Activated CD4-positive, alpha-beta T cell treated with anti-CD3 and anti-CD28 coated beads, Interleukin-2, amount 50 U/mL, for 24 hours (primary cell): ENCODE results near the gene OR2V2.
"Not testable (repeated sequence)": the region's sequence is repeated elsewhere in the genome, so short reads cannot be mapped to it uniquely, and the experiment has no call there.

ENCODE experiments used
- DNase-seq, 2 donors: peaks; one replicate each; pipeline ENCODE4 v3.0.0-alpha.2; 2020; ENCODE audit warnings: low read depth in 1 of 2, low spot score in 1 of 2

Gene OR2V2

GRCh38 chr5:181146927-181147636 is at the start of gene OR2V2:
TSS of gene OR2V2 (plus strand) at chr5:181147586. CDS start at chr5:181154943, 7,357 bp downstream.
- DNase-seq, result not testable (repeated sequence)

GRCh38 chr5:181097759-181098491 is 49.5 kb upstream of the OR2V2 start:
- not testable (repeated sequence) for DNase-seq

- DNase-seq, result no peak
Observed at GRCh38 chr5:181098762-181099601, 48.4 kb upstream of the OR2V2 start.

GRCh38 chr5:181099602-181100086 is 47.7 kb upstream of the OR2V2 start:
- DNase-seq, result no peak

GRCh38 chr5:181100121-181100875 is 47.1 kb upstream of the OR2V2 start:
- no peak for DNase-seq

- not testable (repeated sequence) for DNase-seq
Observed at GRCh38 chr5:181101030-181101641, 46.2 kb upstream of the OR2V2 start.

- not testable (repeated sequence) for DNase-seq
Observed at GRCh38 chr5:181101930-181102674, 45.3 kb upstream of the OR2V2 start.

GRCh38 chr5:181104259-181104568 is 43.2 kb upstream of the OR2V2 start:
- not testable (repeated sequence) for DNase-seq

- DNase-seq, result not testable (repeated sequence)
Observed at GRCh38 chr5:181104606-181105390, 42.6 kb upstream of the OR2V2 start.

GRCh38 chr5:181105391-181106025 is 41.9 kb upstream of the OR2V2 start:
- DNase-seq, result no peak

GRCh38 chr5:181107699-181108098 is 39.7 kb upstream of the OR2V2 start:
- no peak for DNase-seq

GRCh38 chr5:181108578-181109165 is 38.7 kb upstream of the OR2V2 start:
- DNase-seq, result no peak

- no peak for DNase-seq
Observed at GRCh38 chr5:181109489-181110013, 37.8 kb upstream of the OR2V2 start.

GRCh38 chr5:181111010-181111409 is 36.4 kb upstream of the OR2V2 start:
- no peak for DNase-seq

GRCh38 chr5:181112476-181112875 is 34.9 kb upstream of the OR2V2 start:
- no peak for DNase-seq

GRCh38 chr5:181113572-181113971 is 33.8 kb upstream of the OR2V2 start:
- not testable (repeated sequence) for DNase-seq

- DNase-seq, result no peak
Observed at GRCh38 chr5:181114284-181114843, 33.0 kb upstream of the OR2V2 start.
